Esophagus muscularis mucosa (tissue), 3 donors: ENCODE results near the gene TMEM97.

ENCODE experiments used
- CTCF ChIP-seq, 3 experiments: fragments of 200-600 bp in 2 of 3; fragments of 450-650 bp in 1 of 3; sonication (generic) in 2 of 3; IDR thresholded peaks; one replicate each; pipeline ENCODE4 v1.5.1; 2017 to 2019; ENCODE audit warnings: antibody characterized with exemption in 3 of 3, mild to moderate bottlenecking in 2 of 3, moderate library complexity in 1 of 3
- POLR2A ChIP-seq: fragments of 450-650 bp; IDR thresholded peaks from one replicate; pipeline ENCODE4 v1.6.1; 2017; ENCODE audit warnings: antibody characterized with exemption, moderate library complexity, mild to moderate bottlenecking, low read depth
- POLR2AphosphoS5 ChIP-seq, 2 donors: sonication (generic); formaldehyde crosslinking; IDR thresholded peaks; one replicate each; pipeline ENCODE4 v1.6.1; 2017; ENCODE audit warnings: antibody characterized with exemption in 2 of 2

GRCh38 chr17:28293994-28294393, 25.0 kb upstream of the TMEM97 start:
- no peak for TF ChIP-seq CTCF (IDR thresholded peaks at IDR 0.05)
- TF ChIP-seq POLR2A = no peak
- no peak for TF ChIP-seq POLR2AphosphoS5 (IDR thresholded peaks at IDR 0.05)
